GM19324 (cell line): Measurements from ENCODE around the gene GIPC1.
"Not testable (repeated sequence)": the region's sequence is repeated elsewhere in the genome, so short reads cannot be mapped to it uniquely, and the experiment has no call there.

Experiments used
- ATAC-seq: cut with Tn5 transposase; IDR thresholded peaks from one replicate; pipeline ENCODE4 v1.9.1; 2021; ENCODE audit warnings: mild to moderate bottlenecking, moderate library complexity; ENCODE audit not compliant: unreplicated experiment, low FRiP score

The GIPC1 gene

DNA sequence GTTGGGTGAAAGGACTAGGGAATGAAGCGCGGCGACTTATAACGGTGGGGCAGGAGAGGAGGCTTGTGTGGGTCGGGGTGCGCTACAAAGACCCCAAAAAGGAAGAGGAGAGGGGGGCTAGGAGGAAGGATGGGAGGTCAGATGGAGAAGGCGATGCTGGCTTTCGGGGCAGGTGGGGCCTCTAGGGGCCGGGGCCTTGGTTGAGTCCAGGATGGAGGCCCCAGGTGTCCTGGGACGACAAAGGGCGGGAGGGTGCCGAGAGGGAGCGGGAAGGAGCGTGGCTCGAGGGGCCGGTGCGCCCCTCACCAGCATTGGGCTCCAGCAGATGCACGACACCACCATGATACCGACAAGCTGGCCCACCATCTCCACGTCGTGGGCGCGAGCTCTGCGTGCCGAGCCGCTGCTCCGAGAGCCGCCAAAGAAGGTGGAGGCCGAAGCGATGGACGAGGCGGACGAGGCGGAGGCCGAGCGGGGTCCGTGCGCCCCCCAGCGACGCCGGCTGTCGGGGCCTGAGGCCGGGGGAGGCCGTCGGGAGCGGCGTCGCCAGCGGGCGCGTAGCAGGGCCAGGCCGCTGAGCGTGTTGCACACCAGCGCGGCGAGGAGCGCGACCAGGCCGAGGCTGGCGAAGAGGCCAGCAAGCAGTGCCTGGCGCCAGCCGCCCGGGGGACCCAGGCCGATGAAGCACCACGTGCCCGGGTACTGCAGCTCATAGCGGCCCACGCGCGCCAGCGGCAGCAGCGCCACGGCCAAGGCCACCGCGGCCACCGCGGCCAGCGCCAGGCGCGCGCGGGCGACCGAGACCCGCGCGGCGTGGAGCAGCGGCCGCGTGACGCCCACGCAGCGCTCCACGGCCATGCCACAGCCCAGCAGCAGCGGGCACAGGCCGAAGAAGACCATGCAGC is 22.6 kb downstream of the GIPC1 start:
- ATAC-seq = no peak

DNA sequence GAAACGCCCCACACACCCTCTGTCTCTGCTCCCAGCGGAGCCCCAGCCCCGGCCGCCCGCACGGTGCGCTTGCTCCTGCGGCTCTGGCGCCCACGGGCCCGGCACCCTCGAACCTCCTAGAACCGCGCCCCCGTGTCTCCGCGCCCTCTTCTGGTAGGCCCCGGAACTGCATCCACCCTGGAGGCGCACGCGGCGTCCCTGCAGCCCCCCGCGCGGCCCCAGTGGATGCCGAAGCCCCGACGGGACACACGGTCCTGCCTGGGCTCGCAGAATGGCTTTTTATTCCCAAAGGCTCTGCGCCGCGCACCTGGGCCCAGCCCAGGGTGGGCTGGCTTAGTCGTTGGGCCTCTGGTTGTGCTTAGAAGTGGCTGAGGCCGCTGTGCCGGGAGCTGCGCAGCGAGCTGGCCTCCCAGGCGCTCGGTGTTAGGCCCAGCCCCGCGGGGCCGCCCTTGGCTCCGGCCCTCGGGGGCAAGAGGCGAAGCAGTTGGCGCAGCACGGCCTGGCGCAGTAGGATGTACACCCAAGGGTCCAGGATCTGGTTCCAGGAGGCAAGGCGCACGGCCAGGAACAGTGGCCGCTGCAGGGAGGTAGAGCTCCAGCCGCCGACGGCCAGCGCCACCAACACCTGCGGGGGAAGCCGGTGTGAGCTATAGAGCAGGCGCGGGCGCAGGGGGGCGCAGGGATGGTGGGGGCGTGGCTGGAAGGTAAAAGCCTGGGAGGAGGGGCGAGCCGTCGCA is 23.6 kb downstream of the GIPC1 start:
- ATAC-seq = no peak

DNA sequence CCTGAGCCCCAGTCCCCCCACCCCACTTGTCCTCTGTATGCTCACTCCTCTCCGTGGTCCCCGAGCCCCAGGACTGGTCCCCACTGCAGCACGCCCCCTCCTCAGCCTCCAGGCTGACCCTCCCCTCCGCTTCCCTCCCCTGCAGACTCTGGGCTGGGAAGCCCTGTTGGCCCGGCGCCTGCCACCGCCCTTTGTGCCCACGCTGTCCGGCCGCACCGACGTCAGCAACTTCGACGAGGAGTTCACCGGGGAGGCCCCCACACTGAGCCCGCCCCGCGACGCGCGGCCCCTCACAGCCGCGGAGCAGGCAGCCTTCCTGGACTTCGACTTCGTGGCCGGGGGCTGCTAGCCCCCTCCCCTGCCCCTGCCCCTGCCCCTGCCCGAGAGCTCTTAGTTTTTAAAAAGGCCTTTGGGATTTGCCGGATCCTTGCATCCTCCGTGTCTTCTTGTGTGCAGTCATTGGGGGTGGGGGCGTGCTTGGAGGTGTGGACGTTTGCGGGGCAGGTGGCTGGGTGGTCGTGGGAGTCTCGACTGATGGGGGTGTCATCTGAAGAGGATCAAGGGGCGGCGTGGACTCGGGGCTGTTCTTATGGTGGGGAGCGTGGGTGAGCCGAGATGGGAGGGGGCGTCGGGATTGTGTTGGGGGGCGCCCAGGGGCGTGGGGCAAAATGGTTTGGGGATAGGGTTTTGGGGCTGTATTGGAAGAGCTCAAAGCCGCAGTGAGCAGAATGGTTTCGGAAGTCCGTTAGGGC is 24.3 kb downstream of the GIPC1 start:
- no peak for ATAC-seq

DNA sequence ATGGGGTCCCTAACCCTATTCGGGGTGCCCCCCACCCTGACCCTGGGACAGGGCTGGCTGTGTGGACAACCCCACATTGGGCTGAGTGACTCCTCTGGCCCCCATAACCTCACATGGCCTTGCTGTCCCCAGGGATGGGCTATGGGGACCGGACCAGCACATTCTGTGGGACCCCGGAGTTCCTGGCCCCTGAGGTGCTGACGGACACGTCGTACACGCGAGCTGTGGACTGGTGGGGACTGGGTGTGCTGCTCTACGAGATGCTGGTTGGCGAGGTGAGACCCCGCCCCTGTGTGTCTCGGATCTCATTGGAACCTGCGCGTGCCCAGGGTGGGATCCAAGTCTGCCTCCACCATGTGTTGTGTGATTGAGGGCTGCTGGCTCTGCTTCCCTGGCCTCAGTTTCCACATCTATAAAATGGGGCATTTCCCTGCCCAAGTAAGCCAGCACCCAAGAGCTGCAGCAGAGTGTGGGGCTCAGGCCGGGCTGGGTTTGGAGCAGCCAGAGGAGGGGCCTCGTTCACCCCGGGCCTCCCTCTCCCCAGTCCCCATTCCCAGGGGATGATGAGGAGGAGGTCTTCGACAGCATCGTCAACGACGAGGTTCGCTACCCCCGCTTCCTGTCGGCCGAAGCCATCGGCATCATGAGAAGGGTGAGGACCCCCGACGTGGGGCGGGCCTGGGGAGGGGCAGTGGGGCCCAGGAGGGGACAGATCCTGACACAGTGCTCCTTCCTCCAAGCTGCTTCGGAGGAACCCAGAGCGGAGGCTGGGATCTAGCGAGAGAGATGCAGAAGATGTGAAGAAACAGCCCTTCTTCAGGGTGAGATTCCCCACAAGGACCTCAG is 25.7 kb downstream of the GIPC1 start:
- no peak for ATAC-seq

DNA sequence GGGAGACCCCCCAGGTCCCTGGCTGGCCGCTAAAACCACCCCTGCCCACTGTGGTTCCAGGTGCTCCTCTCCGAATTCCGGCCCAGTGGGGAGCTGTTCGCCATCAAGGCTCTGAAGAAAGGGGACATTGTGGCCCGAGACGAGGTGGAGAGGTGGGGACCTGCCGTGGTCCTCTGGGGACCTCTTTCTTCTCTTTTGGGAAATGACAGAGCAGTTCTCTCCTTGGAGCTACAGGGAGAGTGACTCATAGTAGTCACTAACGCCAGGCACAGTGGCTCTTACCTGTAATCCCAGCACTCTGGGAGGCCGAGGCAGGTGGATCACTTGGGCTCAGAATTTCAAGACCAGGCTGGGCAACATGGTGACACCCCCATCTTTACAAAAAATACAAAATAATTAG is 28.1 kb downstream of the GIPC1 start:
- ATAC-seq = no peak

DNA sequence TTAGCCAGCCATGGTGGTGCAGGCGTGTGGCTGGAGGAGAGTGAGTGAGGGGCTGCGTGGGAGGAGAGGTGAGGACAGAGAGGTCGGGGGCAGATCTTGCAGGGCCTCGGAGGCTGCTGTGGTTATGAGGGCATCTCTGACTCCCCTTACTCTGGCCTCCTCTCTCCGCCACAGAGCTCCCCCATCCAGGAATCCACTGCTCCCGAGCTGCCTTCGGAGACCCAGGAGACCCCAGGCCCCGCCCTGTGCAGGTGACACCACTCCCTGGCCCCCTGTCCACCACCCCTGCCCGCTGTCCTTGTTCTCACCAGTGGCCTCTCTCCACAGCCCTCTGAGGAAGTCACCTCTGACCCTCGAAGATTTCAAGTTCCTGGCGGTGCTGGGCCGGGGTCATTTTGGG is 28.5 kb downstream of the GIPC1 start:
- ATAC-seq = no peak

DNA sequence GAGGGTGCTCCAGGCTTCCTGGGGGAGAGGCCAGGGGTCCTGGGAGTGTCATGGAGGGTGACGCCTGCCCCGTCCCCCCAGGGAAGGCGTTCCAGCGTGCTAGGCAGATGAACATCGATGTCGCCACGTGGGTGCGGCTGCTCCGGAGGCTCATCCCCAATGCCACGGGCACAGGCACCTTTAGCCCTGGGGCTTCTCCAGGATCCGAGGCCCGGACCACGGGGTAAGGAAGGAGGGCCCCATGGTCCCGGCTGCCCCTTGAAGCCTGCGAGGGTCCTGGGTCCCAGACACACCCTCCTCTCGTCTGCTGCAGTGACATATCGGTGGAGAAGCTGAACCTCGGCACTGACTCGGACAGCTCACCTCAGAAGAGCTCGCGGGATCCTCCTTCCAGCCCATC is 32.2 kb downstream of the GIPC1 start:
- ATAC-seq = no peak

DNA sequence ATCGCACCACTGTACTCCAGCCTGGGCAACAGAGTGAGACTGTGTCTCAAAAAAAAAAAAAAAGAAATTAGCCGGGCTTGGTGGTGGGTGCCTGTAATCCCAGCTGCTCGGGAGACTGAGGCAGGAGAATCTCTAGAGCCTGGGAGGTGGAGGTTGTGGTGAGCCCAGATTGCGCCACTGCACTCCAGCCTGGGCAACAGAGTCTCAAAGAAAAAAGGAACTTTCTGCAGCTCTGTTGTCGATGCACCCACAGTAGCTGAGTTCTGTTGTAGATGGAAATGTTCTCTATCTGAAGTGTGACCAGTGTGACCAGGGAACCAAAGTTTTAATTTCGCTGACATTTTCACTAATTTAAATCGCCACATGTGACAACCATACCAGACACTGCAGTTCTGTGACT is 33.5 kb downstream of the GIPC1 start:
- not testable (repeated sequence) for ATAC-seq

DNA sequence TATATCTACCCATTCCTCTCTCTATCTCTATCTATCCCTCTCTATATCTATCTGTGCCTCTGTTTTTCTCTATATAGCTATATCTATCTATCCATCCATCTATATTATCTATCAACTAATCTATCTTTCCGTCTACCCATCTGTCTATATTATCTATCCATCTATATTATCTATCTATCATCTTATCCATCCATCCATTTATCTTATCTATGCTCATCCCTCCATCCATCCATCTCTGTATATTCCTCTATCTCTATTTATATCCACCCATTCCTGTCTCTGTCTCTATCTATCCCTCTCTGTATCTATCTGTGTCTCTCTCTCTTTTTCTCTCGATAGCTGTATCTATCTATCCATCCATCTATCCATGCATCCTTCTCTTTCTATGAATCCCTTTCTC is 35.0 kb downstream of the GIPC1 start:
- ATAC-seq = no peak

DNA sequence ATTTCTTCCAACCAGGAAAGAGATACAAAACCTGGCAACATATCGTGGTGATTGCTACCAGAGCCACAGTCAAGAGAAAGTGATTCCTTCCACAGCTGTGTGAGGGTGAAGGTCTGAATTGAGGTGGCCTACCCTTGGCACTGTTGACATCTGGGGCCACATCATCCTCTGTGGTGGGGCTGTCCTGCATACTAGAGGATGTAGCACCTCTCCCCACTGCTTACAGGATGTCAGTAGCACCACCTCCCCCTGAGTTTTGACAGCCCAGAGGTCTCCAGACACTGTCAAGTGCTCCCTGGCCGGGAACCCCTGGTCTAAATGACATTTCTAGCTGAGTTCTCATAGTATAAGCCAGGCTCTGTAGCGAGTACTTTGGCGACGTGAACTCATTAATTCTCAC is 36.2 kb downstream of the GIPC1 start:
- no peak for ATAC-seq

DNA sequence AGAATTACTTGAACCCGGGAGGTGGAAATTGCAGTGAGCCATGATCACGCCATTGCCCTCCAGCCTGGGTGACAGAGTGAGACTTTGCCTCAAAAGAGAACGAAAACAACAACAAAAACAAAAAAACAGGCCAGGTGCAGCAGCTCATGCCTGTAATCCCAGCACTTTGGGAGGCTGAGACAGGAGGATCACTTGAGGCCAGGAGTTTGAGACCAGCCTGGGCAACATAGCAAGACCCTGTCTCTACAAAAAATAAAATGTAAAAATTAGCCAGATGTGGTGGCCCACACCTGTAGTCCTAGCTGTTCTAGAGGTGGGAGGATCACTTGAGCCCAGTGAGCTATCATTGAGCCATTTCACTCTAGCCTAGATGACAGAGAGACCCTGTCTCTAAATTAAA is 43.6 kb downstream of the GIPC1 start:
- not testable (repeated sequence) for ATAC-seq

DNA sequence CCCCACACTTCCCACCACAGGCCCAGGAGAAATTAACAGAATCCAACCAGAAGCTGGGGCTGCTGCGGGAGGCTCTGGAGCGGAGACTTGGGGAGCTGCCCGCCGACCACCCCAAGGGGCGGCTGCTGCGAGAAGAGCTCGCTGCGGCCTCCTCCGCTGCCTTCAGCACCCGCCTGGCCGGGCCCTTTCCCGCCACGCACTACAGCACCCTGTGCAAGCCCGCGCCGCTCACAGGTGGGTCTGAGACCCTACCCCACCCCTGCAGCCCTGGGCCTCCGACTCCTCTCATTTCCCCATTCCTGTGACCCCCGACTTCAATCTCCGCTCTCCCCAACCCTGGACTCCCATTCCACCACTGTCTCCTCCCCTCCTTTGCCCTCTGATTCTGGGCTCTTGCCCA is 45.1 kb downstream of the GIPC1 start:
- no peak for ATAC-seq

DNA sequence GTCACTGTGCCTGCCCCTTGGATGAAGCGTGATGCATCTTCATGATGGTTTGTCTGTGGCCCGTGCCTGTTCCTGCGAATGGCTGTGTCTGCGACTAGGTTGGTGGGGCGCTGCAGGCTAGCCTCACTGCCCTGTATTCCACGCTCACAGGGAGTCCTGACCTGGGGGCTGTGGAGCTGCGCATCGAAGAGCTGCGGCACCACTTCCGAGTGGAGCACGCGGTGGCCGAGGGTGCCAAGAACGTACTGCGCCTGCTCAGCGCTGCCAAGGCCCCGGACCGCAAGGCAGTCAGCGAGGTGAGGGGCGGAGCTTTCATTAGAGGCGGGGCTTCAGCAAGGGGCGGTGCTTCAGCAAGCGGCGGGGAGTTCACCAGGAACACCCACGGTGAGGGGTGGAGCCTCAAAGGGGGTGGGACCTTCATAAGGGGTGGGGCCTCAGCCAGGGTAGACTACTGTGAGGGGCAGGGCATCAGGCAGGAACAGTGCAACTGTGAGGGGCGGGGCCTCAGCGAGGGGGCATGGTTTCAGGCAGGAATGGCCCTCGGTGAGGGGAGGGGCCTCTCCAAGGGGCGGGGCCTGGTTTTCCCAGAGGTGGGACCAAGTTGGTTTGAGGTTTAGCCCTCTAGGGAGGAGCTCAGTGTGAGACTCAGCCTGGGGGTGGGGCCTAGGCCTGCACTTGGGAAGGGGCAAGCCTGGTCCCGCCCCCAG is 45.6 kb downstream of the GIPC1 start:
- ATAC-seq = no peak

DNA sequence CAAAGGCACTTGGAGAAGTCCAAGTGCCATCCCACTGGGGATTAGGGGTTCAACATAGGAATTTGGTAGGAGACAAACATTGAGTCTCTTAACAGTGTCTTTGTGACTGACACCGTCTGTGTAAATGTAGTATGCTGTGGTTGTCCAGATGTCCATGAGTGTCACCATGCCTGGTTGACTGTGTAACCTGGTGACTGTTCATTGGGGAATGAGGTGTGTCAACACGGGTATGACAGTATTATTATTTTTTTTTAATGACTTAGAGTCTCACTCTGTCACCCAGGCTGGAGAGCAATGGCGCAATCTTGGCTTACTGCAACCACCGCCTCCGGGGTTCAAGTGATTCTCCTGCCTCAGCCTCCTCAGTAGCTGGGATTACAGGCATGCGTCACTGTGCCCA is 46.6 kb downstream of the GIPC1 start:
- ATAC-seq = no peak

DNA sequence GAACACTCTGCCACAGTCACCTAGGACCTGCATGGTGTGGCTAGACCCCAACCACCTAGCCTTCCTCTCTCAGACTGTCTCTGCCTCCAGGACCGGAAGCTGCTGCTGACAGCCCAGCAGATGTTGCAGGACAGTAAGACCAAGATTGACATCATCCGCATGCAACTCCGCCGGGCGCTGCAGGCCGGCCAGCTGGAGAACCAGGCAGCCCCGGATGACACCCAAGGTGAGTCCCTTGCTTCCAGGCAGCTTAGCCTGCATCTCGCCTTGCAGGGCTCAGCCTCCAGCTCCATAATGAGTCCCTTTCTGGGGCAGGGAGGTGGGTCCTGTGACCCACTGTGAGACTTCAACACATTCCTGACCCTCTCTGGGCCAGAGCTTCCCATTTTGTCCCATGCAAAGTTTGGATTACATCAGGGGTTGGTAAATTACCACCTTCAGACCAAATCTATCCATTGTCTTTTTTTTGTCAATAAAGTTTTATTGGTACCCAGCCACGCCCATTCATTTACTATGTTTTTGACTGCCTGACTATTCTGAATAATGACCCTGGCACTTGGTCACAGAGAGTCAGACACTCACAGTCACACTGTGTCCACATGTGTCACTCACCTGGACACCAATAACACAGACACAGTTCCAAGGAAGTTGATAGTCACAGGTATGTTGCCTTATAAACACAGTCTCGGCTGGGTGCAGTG is 49.4 kb downstream of the GIPC1 start:
- no peak for ATAC-seq

DNA sequence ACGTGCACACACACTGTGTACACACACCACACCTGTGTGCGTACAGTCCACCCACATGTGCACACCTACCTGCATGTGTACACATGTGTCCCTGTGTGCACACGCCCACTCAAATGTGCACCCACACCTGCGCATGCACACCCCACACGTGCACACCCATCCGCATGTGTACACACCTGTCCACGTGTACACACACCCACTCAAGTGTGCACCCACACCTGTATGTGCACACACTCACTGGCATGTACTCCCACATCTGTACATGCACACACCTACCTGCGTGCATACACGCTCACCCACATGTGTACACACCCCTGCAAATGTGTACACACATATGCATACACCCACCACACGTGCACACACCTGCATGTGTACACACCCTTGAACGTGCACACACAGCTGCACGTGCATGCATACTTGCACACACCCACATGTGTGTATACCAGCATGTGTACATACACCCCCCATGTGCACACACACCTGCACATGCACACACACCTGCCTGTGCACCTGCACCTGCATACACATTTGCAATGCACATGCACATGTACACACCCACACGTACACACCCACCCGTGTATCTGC is 52.2 kb downstream of the GIPC1 start:
- no peak for ATAC-seq

DNA sequence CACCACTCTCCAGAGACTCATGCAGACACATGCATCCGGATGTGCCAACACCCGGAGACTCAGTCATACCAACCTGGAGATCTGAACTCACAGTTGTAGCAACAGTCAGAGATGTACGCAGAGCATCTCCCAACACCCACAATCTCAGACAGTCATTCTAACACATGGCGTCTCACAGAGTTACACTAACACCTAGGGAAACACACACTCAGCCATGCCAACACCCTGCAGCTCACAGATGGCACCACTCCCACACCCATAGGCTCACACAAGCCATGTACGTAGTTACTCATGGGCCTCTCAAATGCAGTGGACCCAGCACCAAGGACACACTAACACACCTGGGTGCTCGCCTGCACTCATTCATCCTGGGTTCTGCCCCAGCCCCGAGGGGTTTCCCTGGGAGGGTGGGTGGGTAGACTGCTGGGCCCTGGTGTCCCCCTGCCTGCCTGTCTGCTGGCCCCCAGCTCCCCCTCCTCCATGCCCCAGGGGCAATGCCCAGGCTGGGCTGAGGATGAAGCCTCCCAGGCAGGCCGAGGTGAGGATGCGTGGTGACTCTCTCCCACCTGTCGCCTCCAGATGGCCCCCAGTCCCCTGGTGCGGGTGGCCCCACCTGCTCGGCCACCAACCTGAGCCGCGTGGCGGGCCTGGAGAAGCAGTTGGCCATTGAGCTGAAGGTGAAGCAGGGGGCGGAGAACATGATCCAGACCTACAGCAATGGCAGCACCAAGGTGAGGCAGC is 52.9 kb downstream of the GIPC1 start:
- no peak for ATAC-seq
